GM19240 (cell line): ENCODE measurements around the gene SLC7A14.

Experiments used
- DNase-seq: peaks from one replicate; pipeline ENCODE4 v3.0.0; 2011; ENCODE audit warnings: low spot score; ENCODE audit not compliant: insufficient read length

The SLC7A14 gene

DNA sequence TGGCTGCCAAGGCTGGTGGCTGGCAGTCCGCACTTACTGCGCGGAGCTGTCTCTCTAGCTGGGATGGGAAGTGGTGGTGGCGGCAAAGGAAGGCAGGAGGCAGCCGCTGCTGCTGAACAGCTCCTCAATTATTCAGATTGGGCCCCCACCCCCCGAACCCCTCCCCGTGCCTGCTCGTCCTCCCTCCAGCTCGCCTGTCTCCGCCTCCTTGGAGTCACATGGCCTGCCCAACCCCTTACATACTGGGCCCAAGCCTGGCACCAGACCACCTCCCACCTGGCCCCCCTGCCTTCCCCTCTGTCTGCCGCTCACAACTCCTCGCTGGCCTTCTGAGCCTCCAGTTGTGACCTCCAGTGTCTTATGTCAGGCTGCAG is at the start of gene SLC7A14:
Gene SLC7A14, minus strand, starts transcription at position 139 of the 374 bp plus-strand sequence. CDS start 59,139 bp downstream, outside the sequence.
- no peak for DNase-seq

DNA sequence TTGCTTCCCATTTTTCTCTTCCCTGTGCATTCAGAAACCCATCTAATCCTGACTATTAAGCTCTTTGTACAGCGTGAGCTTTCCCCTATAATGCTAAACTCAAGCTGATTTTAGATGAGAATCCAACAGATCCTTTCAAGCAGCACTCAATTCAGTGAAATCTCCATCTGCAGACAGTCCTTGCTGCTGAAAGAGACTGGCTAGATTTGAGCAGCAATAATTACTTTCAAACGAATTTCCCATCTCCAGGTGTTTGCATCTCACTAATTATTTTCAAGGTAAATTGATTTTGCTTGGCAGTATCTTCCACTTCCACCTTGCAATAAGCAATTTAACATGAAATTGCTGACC is 49.5 kb upstream of the SLC7A14 start:
- no peak for DNase-seq

DNA sequence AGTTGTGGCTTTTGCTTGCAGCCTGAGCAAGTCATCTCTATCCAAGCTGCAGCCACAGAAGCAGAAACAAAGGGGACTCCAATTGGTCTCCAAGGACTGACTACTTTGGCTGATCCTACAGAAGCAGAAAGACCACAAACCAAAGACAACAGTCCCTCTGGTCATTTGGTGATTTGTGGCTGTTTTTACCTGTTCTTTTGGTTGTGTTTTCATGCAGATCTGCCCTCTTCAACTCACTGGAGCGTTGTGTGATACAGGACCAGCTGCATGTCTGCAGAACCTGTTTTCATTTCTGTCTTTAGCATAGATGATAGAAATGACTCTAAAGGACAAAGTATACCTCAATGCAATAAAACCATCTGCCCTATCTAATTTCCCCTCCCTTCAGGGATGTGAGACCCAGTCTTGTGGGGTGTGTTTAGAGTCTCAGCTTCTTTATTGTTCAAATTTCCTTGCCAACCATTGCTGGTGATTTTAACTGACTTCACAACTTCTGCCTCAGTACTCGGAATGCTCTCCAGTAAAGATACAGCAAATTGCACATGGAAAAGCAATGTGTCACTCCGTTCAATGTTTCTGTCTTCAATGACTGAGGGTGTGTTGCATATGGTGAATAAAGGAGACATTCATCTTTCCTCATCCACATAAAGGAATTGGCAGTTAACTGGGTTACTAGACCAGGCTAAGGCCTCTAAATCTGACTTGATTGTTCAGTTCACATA is 48.9 kb upstream of the SLC7A14 start:
- DNase-seq, result peak; percentile 33

DNA sequence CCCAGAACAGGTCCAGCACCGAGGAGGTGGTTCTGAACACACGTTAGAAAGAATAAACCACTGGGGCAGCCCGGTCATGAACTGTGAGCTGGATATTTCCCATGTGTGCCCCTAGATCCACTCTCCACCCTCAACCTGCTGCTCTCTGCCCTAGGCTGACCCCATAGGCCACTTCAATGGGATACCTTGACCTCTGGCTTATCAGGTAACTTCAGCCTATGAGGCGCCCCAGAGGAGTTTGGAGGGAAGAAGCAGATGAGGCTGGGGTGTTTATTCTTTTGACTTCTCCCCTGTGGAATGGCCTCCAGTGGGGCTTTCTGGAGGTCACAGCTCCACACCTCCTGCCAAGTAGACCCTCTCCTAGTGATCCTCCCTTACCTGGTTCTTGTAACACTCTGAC is 47.7 kb upstream of the SLC7A14 start:
- no peak for DNase-seq

DNA sequence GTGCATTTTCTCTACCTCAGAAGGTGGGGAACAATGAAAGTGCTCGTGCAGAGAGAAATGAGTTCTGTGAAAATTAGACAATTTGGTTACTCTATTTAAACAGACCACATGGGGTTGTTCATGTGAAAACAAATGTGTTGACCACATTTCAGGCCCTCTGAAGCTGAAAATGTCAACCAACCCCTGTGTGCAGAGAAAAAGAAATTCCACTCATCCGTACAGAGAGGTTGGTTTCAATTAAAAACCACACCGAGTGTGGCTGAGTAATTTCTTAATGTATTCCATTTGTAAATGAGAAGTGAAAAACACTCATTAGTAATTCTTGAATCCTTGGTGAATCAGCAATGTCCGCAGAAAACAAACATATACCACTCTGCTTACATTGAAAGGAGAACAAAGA is 46.9 kb upstream of the SLC7A14 start:
- DNase-seq, result peak; percentile 35

DNA sequence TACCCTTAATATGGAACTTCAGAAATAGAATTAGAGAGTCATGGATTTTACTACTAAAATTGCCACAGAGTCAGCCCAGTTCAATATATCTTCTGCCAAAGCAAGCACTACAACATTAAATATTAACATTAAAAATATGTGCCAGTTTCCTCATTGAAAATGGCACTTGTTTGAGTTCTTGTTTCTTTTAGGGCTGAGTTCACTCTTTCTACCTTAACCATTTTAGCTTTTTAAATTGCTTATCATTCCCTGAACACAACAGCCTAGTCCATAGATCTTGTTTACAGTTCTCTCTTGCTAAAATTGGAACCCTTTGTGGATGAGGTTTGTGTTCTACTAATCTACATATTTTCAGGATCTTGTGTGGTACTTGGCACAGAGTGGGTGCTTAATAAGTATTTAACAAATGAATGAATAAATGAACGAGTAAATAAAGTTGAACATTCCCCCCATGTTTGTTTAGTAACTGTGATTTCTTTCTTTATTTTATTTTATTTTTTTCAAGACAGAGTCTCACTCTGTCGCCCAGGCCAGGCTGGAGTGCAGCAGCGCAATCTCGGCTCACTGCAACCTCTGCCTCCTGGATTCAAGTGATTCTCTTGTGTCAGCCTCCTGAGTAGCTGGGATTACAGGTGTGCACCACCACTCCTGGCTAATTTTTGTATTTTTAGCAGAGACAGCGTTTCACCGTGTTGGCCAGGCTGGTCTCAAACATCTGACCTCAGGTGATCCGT is 46.0 kb upstream of the SLC7A14 start:
- no peak for DNase-seq

DNA sequence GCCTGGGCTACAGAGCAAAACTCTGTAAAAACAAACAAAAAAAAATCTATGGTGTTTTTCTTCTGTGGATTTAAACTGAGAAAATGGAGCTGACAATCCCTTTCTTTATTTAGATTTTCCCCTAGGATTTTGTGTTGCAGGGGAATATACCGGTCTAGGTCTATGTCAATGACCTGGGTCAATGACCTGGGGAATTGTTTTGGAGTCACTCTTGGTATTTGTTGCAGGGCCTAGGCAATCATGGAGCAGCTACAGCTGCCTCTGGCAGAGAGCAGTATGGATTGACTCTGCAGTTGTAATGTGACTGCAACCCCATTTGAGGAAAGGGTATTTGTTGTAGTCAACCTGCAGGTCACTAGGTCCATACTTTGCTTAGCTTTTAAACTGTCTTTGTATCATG is 37.6 kb upstream of the SLC7A14 start:
- DNase-seq, result no peak

DNA sequence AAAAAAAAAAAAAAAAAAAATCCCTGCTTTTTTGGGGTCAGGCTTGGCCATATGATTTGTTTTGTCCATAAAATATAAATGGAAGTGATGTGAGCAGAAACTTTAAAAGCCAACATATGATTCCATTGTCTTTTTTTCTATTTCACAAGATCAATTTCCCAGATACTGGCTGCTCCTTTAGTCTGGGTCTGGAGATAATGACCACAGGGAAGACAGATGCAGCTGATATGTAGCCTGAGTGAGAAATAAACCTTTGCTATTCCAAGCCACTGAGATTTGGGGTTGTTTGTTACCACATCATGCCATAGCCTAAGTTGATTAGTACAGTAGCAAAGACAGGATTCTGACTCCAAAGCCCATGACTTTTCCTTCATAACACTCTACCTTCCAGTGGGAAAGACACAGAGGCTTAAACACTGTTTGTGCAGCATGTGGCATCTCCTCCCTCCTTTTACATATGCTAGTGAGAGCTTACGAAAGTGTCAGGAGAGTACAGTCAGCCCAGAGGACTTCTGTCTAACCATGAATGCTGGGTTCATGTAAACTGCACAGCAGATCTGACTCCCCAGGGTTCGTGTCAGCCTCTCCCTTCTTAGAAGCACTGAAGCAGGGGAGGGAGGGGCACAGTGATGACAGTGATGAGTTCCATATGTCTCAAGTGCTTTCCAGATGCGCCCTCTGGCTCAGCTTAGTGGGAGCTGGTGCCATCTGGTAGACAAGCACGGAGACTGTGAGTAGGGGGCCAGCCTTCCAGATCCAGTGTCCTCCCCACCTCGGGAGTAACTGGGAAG is 36.7 kb upstream of the SLC7A14 start:
- DNase-seq, result no peak

DNA sequence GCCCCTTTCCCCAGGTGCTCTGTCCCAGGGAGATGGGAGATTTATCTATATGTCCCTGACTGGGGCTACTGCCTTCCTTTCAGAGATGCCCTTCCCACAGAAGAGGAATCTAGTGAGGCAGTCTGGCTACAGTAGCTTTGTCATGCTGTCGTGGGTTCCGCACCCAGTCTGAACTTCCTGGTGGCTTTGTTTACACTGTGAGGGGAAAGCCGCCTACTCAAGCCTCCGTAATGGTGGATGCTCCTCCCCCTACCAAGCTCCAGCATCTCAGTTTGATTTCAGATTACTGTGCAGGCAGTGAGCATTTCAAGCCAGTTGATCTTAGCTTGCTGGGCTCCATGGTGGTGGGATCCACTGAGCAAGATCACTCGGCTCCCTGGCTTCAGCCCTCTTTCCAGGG is 35.4 kb upstream of the SLC7A14 start:
- DNase-seq, result no peak

DNA sequence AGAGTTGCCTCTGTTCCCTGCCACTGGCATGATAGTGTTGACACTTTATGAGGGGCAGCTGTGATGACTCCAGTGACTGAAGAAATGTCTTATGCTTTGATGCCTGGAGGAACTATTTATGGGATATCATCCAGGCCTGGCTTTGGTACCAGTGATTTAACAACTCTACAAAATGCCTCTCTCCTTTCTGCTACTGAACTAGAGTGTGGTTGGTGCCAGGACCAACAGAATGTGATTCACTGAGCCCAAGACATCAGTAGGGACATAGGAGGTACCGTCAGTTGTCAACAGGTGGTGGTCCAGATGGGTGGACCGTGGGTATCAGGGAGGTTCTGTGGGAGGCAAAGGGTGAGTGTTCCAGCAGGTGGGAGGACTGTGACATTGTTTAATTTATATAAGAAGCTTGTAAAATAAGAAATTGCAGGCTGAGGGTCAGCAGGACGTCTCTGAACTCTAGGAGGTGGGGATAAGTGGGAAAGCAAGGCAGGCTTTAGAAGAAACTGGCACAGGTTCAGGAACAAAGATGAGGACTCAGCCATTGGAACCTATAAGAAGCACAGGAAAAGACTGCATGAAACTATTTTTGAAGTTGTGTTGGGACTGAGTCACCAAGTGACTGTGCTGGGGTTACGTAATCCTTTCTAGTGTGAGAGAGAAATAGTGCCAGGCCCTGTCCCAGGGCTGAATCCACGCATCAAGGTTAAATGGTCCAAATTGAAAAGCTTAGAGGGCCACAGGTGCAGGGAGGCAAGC is 28.5 kb upstream of the SLC7A14 start:
- DNase-seq, result no peak

DNA sequence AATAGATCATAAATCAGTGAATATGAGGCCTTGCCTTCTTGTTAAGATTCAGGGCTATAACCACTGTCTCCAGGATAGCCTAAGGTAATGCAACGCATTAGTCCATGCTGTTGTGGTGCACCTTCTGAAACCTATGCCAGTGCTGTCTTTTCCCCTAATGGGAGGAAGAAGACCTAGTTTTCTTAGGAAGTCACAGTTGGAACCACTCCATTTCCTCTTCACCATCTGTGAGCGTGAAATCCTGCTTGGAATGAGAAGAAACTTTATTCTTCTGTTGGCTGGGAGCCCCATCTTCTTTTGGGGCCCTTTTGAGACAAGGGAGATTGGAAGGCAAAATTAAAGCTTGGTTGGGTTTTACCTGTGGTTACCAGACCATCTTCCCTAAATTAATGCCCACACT is 25.9 kb upstream of the SLC7A14 start:
- DNase-seq, result no peak

DNA sequence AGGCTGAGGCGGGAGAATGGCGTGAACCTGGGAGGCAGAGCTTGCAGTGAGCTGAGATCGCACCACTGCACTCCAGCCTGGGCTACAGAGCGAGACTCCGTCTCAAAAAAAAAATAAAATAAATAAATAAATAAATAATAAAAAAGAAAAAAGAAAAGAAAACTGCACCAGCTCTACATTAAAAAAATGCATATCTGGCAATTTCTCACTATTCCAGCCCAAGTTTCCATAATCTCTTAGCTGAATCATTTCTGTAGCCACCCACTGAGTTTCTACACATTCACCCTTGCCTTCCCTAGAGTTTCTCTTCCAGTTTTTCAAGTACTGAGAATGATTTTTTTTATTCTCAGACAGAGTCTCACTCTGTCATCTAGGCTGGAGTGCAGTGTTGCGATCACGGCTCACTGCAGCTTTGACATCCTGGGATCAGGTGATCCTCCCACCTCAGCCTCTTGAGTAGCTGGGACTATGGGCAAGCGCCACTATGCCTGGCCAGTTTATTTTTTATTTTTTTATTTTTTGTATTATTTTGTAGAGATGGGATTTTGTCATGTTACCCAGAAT is 24.5 kb upstream of the SLC7A14 start:
- DNase-seq, result no peak

DNA sequence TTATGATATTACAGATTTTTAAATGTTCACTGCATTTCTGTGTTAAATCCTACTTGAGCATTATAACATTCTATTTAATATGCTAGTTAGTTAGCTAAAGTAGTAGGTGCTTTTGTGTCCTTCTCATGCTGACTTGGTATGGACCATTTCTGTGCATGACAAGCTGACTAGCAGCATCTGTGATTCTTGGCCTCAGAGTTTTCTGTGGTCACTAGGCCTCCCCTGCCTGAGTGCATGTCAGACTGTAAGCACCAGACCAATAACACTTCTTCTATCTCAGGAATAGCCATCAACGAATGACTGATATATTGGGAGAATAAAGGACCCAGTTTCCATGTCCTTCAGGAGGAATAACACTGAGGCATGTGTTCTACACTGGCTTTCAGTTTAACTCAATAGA is 22.6 kb upstream of the SLC7A14 start:
- DNase-seq, result no peak

DNA sequence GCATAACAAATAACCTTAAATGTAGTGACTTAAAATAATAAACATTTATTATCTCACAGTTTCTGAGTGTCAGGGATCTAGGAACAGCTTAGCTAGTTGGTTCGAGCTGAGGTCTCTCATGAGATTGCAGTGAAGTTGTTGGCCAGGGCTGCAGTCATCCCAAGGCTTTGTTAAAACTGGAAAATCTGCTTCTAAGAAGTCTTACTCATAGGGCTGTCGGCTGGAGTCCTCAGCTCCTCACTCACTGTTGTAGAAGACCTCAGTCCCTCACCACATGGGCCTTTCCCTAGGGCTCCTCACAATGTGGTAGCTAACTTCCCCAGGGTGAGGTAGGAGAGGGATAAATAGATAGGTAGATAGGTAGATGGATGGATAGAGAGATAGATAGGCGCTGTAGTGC is 20.8 kb upstream of the SLC7A14 start:
- no peak for DNase-seq

DNA sequence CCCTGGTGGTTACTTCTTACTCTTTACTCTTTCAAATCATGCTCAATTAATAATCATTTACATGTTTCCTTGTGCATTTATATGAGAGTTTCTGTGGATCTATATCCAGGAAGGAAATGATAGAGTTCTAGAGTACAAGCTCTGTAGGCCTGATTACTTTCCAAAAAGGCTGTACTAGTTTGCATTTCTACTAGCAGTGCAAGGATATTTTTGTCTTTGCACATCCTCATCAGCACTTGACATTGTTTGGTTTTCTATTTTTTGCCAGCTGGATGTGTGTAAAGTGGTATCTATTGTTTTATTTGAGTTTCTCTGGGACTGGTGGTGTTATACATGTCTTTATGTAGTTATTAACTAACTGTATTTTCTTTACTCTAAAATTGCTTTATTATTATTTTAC is 19.6 kb upstream of the SLC7A14 start:
- DNase-seq, result no peak

DNA sequence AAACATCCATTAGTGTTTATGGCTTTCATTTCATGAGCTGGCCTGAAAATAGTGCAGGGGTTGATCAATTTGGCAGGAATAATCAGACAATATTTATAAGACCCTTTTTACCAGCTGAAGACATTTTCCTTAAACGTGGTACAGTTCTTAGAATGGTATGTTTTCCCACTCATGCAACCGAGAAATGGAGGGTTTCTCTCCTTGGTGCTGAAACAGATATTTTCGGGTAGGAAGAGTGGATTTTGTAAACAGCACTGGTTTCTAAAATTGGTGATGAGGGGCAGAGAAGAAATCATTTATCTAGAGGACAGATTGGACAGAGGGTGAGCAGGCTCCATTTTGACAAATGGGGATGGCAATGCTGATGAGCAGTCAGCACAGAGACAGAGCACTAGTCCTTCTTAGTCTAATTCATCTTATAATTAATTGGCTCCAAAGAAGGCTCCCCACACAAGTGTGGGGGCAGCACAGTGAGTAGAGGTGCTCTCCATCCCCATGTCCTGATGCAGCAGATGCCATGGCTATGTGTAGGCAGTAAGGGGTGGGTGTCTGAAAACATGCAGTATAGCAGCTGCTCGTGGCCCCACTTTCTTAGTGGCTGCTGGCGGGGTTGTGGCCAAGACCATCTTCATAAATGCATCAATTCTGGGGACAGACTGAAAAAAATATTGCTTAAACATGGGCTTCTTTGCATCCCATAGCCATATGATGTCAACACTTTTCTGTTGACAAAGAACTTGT is 18.1 kb upstream of the SLC7A14 start:
- DNase-seq, result no peak

DNA sequence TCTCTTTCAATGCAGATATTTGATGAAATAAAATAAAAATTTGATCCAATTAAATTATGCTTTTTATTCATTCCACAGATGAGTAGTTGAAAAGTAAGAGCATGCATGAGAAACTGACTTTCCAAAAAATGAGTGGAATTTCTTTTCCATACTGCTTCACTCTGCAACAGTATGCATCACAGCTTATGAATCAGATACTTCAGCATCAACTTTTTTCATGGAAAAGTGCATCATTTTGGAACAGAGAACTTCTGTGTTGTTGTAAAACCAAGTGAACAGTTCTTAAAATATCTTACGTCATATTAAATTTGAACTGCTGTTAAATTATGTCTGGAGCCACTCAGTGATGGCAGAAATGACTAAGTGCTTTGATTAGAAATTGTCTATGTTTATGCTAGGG is 16.7 kb upstream of the SLC7A14 start:
- DNase-seq, result no peak

DNA sequence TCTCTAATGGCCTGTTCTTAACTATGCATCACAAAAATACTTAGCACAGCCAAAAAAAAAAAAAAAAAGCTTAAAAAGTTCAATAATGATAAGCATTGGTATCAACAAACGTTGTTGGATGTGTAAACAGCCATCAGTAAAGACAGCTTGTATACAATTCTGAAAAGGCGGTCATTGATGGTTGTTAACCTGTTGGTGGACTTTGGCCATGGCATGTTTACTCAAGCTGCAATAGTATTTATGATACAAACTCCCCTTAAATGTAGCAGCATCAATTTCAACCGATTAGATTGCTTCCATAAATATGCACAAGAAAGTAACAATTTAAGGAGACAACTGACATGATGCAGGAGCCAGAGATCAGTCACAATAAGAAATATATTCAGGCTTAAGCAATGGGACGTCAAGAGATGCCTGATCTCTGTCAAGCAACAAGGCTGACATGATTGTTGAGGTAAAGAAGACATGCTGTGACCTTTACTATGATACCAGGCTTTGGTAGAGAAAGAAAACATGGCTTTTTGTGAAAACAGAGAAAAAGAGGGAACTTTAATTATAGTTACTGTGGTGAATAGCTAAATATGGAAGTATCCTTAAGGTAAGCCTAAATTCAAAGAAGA is 14.2 kb upstream of the SLC7A14 start:
- no peak for DNase-seq

DNA sequence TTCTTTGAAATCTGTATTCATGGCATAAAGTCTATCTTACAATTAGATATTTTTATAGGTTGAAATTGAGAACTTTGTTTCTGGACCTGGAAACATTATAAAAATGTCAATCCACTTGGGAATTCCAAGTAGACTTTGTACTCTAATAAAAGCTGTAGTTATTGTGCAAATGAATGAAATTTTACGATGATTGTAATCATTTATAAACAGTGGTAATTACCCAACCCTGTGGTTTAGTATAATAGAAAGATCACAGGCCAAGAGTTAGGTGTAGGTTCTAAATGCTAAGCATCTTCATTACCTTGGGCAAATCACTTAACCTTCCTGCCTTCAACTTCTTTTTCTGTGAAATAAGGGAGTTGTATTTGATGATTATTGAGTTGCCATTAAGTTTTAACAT is 13.2 kb upstream of the SLC7A14 start:
- no peak for DNase-seq

DNA sequence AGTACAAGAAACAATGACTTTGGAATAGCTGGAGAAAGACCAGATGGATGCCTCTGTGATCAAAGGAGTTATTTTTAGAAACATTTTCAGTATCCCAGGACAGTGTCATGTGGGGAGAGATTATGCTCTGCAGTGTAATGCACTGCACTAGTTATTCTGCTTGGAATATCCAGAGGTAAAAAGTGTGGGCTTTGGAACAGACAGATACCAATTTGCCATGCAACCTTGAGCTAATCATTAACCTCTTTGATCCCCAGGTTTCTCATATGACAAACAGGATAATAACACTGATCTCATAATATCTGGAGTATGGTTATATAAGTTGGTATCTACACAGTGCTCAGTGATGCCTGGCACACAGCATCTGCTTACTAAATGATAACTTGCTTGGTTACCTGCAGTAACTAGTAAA is 12.2 kb upstream of the SLC7A14 start:
- no peak for DNase-seq
